HFF-Myc (cell line): ENCODE results near the gene ZKSCAN3.

Experiments
- DNase-seq: peaks from one replicate; pipeline ENCODE4 v3.0.0-alpha.2; 2011; ENCODE audit warnings: low read depth; ENCODE audit errors: extremely low read depth
- H3K4me3 ChIP-seq: replicated peaks from 2 replicates; pipeline ENCODE4 v1.5.1; 2011; ENCODE audit warnings: low read depth, mild to moderate bottlenecking, control low read depth, low read length
- CTCF ChIP-seq: IDR thresholded peaks from 2 replicates; pipeline ENCODE4 v1.5.1; 2012; ENCODE audit warnings: mild to moderate bottlenecking, low read depth, low read length, control low read depth; ENCODE audit errors: missing control alignments

Gene ZKSCAN3

GRCh38 chr6:28322661-28323060 is 27.1 kb upstream of the ZKSCAN3 start:
- TF ChIP-seq CTCF, result no peak

GRCh38 chr6:28323813-28324424 is 25.8 kb upstream of the ZKSCAN3 start:
- no peak for DNase-seq
- no peak for TF ChIP-seq CTCF
- no peak overlapping the region for H3K4me3 ChIP-seq

More at GRCh38 chr6:28322661-28323060, 27.1 kb upstream of the ZKSCAN3 start:
- no peak overlapping the region for H3K4me3 ChIP-seq
- no peak for DNase-seq

GRCh38 chr6:28326371-28326948 is 23.3 kb upstream of the ZKSCAN3 start:
- TF ChIP-seq CTCF, result no peak
- DNase-seq, result no peak
- H3K4me3 ChIP-seq, result no peak overlapping the region

GRCh38 chr6:28330041-28330440 is 19.7 kb upstream of the ZKSCAN3 start:
- no peak overlapping the region for H3K4me3 ChIP-seq
- no peak for TF ChIP-seq CTCF
- DNase-seq, result no peak

GRCh38 chr6:28333047-28333446 is 16.7 kb upstream of the ZKSCAN3 start:
- TF ChIP-seq CTCF, result no peak
- no peak for DNase-seq
- H3K4me3 ChIP-seq, result no peak overlapping the region

GRCh38 chr6:28333599-28334018 is 16.1 kb upstream of the ZKSCAN3 start:
- no peak for DNase-seq
- no peak for TF ChIP-seq CTCF
- no peak overlapping the region for H3K4me3 ChIP-seq
